Duodenal mucosa (tissue), 2 donors: Measurements from ENCODE around the gene SULT1C3.

Source experiments
- H3K27ac ChIP-seq: one replicate; pipeline ENCODE4 v1.7.0; 2013; ENCODE audit warnings: low read depth, low read length
- H3K27me3 ChIP-seq, 2 donors: one replicate each; pipeline ENCODE4 v1.7.0; 2013; ENCODE audit warnings: low read length in 2 of 2, control low read depth in 1 of 2; ENCODE audit not compliant: insufficient read depth in 2 of 2, control insufficient read depth in 1 of 2
- H3K36me3 ChIP-seq, 2 donors: one replicate each; pipeline ENCODE4 v1.7.0; 2013; ENCODE audit warnings: low read length in 2 of 2, control low read depth in 1 of 2; ENCODE audit not compliant: insufficient read depth in 2 of 2, control insufficient read depth in 1 of 2
- H3K4me1 ChIP-seq, 2 donors: one replicate each; pipeline ENCODE4 v1.7.0; 2013; ENCODE audit warnings: low read length in 2 of 2, control low read depth in 1 of 2; ENCODE audit not compliant: insufficient read depth in 2 of 2, control insufficient read depth in 1 of 2
- H3K4me3 ChIP-seq, 2 donors: one replicate each; pipeline ENCODE4 v1.7.0; 2013; ENCODE audit warnings: low read length in 2 of 2, low read depth in 1 of 2
- H3K9ac ChIP-seq, 2 donors: one replicate each; pipeline ENCODE4 v1.7.0; 2013; ENCODE audit warnings: low read length in 2 of 2, low read depth in 1 of 2
- H3K9me3 ChIP-seq, 2 donors: one replicate each; pipeline ENCODE4 v1.7.0; 2013; ENCODE audit warnings: low read length in 2 of 2, control low read depth in 1 of 2; ENCODE audit not compliant: control insufficient read depth in 1 of 2

SULT1C3 gene

DNA sequence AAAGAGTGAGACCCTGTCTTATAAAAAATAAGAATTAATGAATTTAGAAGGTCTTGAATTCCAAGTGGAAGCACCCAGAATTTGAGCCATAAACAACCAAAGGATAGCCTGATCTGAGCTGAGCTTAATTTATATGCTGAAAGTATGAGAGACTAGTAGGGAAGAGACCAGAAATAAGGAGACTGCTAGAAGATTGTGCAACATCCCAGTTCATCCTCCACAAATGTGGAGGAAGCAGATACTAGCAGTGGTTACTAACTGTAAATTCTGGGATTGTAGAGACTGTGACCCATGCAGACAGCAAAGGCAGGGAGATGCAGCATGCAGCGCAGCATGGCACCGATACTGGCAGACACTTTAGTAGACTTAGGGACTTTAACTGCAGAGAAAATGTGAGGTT, 47.4 kb downstream of the SULT1C3 start:
- Histone ChIP-seq H3K27ac (no peak overlapping the region), H3K9ac (no peak overlapping the region), H3K4me1 (peaks cover 0 to 31% of the 10 kb centered on the region in 2 donors), H3K9me3 (peaks cover 0 to 4% of the 10 kb centered on the region in 2 donors), H3K27me3 (no peaks in the 10 kb centered on the region), H3K36me3 (no peaks in the 10 kb centered on the region), H3K4me3 (no peak overlapping the region)

GRCh38 chr2:108288534-108289106, 48.9 kb downstream of the SULT1C3 start, which contains the start of gene SULT1C2:
TSS of gene SULT1C2 (plus strand) at chr2:108288895. CDS start at chr2:108293668, 4,773 bp downstream.
- H3K4me3 ChIP-seq, result peak within 1 kb of the TSS; percentile 40 to 51

DNA sequence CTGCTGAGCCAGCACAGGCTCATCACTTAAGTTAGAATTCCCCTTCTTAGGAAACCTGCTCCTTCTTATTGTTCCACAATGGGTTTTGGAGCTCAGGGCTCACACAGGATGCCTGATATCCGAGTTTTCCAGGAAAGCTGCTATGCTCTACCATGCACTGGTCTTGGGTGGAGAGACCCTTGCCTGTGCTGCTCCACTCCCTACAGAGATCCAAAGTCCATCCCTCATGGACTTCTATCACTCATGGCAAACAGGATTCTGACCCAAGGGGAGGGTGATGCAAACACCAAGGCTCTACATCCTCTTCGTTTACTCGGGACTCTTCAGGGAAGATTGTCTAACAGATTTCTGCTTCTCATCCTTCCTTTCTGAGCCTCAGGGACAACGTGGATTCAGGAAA, 54.1 kb downstream of the SULT1C3 start:
- Histone ChIP-seq H3K36me3 (no peaks in the 10 kb centered on the region), H3K9ac (no peak overlapping the region), H3K27me3 (no peaks in the 10 kb centered on the region), H3K9me3 (peaks cover 0 to 4% of the 10 kb centered on the region in 2 donors), H3K27ac (no peak overlapping the region), H3K4me1 (peaks cover 0 to 8% of the 10 kb centered on the region in 2 donors), H3K4me3 (no peak overlapping the region)

More at GRCh38 chr2:108288534-108289106, 48.9 kb downstream of the SULT1C3 start, which contains the start of gene SULT1C2:
- Histone ChIP-seq H3K9me3 (peaks cover 0 to 4% of the 10 kb centered on the region in 2 donors), H3K27me3 (no peaks in the 10 kb centered on the region), H3K36me3 (no peaks in the 10 kb centered on the region), H3K4me1 (peaks cover 0 to 31% of the 10 kb centered on the region in 2 donors), H3K27ac (peak within 1 kb of the TSS; percentile 44), H3K9ac (peak within 1 kb of the TSS; percentile 15 to 50)

GRCh38 chr2:108297436-108298141, 57.8 kb downstream of the SULT1C3 start:
- H3K9ac ChIP-seq, result no peak overlapping the region
- H3K4me3 ChIP-seq, result no peak overlapping the region
- H3K4me1 ChIP-seq, result peaks cover 0 to 5% of the 10 kb centered on the region in 2 donors
- H3K27ac ChIP-seq, result no peak overlapping the region
- H3K36me3 ChIP-seq, result no peaks in the 10 kb centered on the region
- H3K9me3 ChIP-seq, result no peaks in the 10 kb centered on the region
- H3K27me3 ChIP-seq, result no peaks in the 10 kb centered on the region

DNA sequence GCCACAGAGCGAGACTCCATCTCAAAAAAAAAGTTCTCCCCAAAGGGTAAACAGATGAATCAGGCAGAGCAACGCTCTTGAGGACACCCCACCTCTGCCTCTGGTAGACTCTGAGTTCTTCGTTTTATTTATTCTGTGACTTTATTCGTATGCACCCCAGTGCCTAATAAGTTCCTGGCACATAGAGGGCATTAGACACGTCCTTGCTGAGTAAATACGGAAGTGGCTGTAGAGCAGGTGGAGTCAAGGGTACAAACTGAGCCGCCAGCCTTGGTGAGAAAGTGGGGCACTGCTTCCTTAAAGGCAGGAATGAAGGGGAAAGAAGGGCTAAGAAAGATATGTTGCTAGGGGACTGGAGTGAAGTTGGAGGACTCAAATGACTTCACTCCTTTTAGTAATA, 61.8 kb downstream of the SULT1C3 start:
- H3K4me3 ChIP-seq, result no peak overlapping the region
- H3K9me3 ChIP-seq, result no peaks in the 10 kb centered on the region
- H3K27me3 ChIP-seq, result no peaks in the 10 kb centered on the region
- no peaks in the 10 kb centered on the region for H3K36me3 ChIP-seq
- no peak overlapping the region for H3K27ac ChIP-seq
- no peak overlapping the region for H3K9ac ChIP-seq
- H3K4me1 ChIP-seq, result peaks cover 0 to 5% of the 10 kb centered on the region in 2 donors

DNA sequence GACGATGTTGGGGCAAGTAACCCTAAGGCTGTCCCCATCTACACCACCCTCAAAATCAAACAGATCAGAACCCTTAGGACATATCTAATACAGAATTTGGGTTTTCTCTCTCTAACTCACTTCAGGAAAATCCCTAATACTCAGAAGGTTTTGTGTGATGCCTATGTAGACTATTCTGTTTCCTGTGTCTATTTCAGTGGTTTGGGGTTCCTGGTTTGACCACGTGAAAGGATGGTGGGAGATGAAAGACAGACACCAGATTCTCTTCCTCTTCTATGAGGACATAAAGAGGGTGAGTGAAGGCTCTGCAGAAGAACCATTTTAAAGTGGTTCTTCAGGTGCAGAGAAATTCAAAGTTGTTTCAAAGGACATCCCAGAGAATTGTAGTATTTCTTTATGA, 65.2 kb downstream of the SULT1C3 start:
- H3K4me1 ChIP-seq, result peaks cover 0 to 5% of the 10 kb centered on the region in 2 donors
- no peak overlapping the region for H3K4me3 ChIP-seq
- no peaks in the 10 kb centered on the region for H3K36me3 ChIP-seq
- no peak overlapping the region for H3K27ac ChIP-seq
- no peaks in the 10 kb centered on the region for H3K9me3 ChIP-seq
- H3K9ac ChIP-seq, result no peak overlapping the region
- H3K27me3 ChIP-seq, result no peaks in the 10 kb centered on the region

- H3K4me3 ChIP-seq, result no peak overlapping the region
- no peaks in the 10 kb centered on the region for H3K27me3 ChIP-seq
Observed at GRCh38 chr2:108305901-108306300, 66.1 kb downstream of the SULT1C3 start.

GRCh38 chr2:108309903-108310302, 70.1 kb downstream of the SULT1C3 start:
- no peak overlapping the region for H3K27ac ChIP-seq

More at GRCh38 chr2:108305901-108306300, 66.1 kb downstream of the SULT1C3 start:
- H3K9me3 ChIP-seq, result no peaks in the 10 kb centered on the region
- no peaks in the 10 kb centered on the region for H3K36me3 ChIP-seq
- H3K27ac ChIP-seq, result no peak overlapping the region
- H3K4me1 ChIP-seq, result peaks cover 0 to 5% of the 10 kb centered on the region in 2 donors
- H3K9ac ChIP-seq, result no peak overlapping the region

More at GRCh38 chr2:108309903-108310302, 70.1 kb downstream of the SULT1C3 start:
- Histone ChIP-seq H3K9ac (no peak overlapping the region), H3K4me1 (peaks cover 7 to 8% of the 10 kb centered on the region in 2 donors), H3K9me3 (peaks cover 0 to 3% of the 10 kb centered on the region in 2 donors), H3K27me3 (no peaks in the 10 kb centered on the region), H3K4me3 (no peak overlapping the region), H3K36me3 (no peaks in the 10 kb centered on the region)
